Mucosa of descending colon (tissue), 3 donors: Measurements from ENCODE around the gene AGO1. TPM values are rescaled to one million over a fixed set of nuclear protein-coding genes. Genes with fewer than 3 reads are reported as not detected.
"Not testable (repeated sequence)": the region's sequence is repeated elsewhere in the genome, so short reads cannot be mapped to it uniquely, and the experiment has no call there.

Experiments used
- ATAC-seq: fragments of 200-7000 bp; cut with Tn5 transposase; one replicate; pipeline ENCODE4 v1.9.1; 2020; ENCODE audit warnings: mild to moderate bottlenecking, moderate library complexity
- DNase-seq, 3 donors: peaks; one replicate each; pipeline ENCODE4 v3.0.0-alpha.2; 2020
- H3K36me3 ChIP-seq: fragments of 200-600 bp; one replicate; pipeline ENCODE4 v1.8.0; 2021; ENCODE audit warnings: low read depth, mild to moderate bottlenecking
- H3K4me1 ChIP-seq: fragments of 200-600 bp; one replicate; pipeline ENCODE4 v1.8.0; 2021; ENCODE audit warnings: low read depth, mild to moderate bottlenecking
- H3K4me3 ChIP-seq: fragments of 200-600 bp; one replicate; pipeline ENCODE4 v1.8.0; 2021; ENCODE audit warnings: mild to moderate bottlenecking
- H3K9me3 ChIP-seq: fragments of 200-600 bp; one replicate; pipeline ENCODE4 v1.8.0; 2021; ENCODE audit warnings: mild to moderate bottlenecking
- intact Hi-C, 2 donors: fragments of 100-400 bp; cut with DNase I in 1 of 2; cut with micrococcal nuclease in 1 of 2; formaldehyde crosslinking; loops; one replicate each; pipeline versions ENCODE4 v1.11.0 to v1.11.1; 2022; cut with DNase I, micrococcal nuclease
- total RNA-seq, 3 donors: library from RNA; stranded (reverse); fragmentation: NEBNext Ultra II Directional in 2 of 3; extraction: Animal tissue kit (Norgen Biotek cat#: 25700) in 2 of 3; gene quantifications; one replicate each; pipeline versions ENCODE4 v1.2.1 to v1.2.4, GENCODE V29; 2021 to 2023
- TF ChIP-seq, protein P1 (sequence below): fragments of 200-600 bp; IDR thresholded peaks from one replicate; pipeline ENCODE4 v1.8.0; 2022; ENCODE audit warnings: antibody characterized with exemption, mild to moderate bottlenecking
- donor health status: DM: no; HTN: no; CAD: no; lungs with moderate emphysema.
- donor health status: DM: no; HTN: no; CAD: no.
- donor health status: DM: no; HTN: yes; CAD: no.

AGO1 gene
- total RNA-seq, 3 donors from 2014 or later = 28.6 to 32.0 (median 29.4) TPM

DNA sequence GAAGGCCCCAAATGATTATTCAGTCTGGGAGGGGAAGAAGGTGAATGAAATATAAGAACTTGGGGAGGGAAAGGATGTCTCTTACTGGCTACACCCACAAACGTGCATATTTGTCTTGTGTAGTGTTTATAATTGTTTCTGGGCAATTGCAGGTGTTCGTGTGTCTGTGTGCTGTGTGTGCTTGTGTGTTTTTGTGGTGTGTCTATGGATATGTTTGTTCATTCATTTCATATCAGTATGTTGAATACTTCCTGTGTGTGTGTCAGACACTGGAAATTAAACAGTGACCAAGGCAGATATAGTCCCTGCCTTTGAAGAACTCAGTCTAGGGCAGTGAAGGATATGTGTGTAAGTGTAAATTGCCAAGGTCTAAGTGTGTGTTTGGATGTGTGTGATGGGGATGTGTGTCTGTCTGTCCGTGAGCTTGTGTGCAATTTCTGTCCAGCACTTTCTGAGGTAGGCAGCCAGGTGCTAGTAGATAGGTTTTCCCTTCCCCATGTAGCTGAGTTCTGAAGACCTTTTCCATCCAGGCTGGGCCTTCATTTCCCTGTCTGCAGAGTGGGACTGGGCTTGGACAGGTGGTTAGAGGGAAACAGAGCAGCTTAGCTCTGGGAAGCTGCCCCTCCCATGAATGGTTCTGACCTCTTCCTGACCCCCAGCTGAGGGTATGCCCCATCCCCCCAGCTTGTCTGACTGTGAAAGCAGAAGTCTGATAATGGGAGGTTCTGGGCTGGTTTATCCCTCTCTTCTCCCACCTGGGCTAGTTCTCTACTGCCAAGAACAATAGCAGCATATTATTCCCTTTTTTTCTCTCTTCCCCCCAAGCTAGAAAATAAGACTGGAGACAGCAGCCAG lies 3.8 kb downstream of the AGO1 start:
- no peaks in the 10 kb centered on the region for H3K9me3 ChIP-seq
- no peak overlapping the region for H3K4me3 ChIP-seq
- TF ChIP-seq, protein P1, sequence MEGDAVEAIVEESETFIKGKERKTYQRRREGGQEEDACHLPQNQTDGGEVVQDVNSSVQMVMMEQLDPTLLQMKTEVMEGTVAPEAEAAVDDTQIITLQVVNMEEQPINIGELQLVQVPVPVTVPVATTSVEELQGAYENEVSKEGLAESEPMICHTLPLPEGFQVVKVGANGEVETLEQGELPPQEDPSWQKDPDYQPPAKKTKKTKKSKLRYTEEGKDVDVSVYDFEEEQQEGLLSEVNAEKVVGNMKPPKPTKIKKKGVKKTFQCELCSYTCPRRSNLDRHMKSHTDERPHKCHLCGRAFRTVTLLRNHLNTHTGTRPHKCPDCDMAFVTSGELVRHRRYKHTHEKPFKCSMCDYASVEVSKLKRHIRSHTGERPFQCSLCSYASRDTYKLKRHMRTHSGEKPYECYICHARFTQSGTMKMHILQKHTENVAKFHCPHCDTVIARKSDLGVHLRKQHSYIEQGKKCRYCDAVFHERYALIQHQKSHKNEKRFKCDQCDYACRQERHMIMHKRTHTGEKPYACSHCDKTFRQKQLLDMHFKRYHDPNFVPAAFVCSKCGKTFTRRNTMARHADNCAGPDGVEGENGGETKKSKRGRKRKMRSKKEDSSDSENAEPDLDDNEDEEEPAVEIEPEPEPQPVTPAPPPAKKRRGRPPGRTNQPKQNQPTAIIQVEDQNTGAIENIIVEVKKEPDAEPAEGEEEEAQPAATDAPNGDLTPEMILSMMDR = no peak
- DNase-seq = peak in 2 of 3 donors; percentile 16 to 38
- H3K4me1 ChIP-seq = peaks cover 31% of the 10 kb centered on the region
- intact Hi-C loops = no loop called here
- no peaks in the 10 kb centered on the region for H3K36me3 ChIP-seq
- ATAC-seq = peak; percentile 38

DNA sequence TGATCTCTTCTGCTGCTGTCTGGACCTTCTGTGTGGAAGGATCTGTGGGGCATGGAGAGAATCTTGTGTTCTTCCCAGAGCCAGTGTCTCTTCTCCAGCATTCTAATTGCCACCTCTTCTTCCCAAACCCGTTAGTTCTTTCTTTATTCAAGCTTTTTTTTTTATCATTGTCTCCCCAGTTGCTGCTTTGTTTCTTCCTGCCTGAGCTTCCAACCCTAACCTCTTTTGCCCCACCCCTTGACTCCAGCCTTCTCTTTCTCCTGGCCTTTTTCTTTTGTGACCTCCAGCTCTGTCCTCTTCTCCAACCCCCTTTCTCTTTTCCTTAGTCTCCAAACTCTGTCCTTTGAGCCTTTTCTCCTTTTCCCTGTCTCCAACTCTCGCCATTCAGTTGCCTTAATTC lies 4.5 kb downstream of the AGO1 start:
- no peak for ATAC-seq
- peaks cover 31% of the 10 kb centered on the region for H3K4me1 ChIP-seq
- intact Hi-C loops = no loop called here
- no peaks in the 10 kb centered on the region for H3K36me3 ChIP-seq
- no peak overlapping the region for H3K4me3 ChIP-seq
- no peak for DNase-seq
- H3K9me3 ChIP-seq = no peaks in the 10 kb centered on the region
- TF ChIP-seq, protein P1 = no peak

DNA sequence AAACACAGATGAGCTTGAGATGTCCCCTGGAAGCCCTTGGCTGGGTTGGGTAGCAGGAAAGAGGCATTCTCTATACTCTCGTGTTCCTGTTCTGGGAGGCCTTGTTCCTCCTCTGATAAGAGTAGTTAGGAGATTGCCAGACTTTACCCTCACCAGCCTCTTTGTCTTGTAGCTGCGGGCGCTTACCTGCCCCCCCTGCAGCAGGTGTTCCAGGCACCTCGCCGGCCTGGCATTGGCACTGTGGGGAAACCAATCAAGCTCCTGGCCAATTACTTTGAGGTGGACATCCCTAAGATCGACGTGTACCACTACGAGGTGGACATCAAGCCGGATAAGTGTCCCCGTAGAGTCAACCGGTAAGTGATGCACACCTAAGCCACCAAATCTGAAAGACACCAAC lies 5.2 kb downstream of the AGO1 start:
- intact Hi-C loops = no loop called here
- TF ChIP-seq, protein P1 = no peak
- Histone ChIP-seq H3K4me3 (no peak overlapping the region), H3K9me3 (no peaks in the 10 kb centered on the region), H3K36me3 (no peaks in the 10 kb centered on the region), H3K4me1 (peaks cover 31% of the 10 kb centered on the region)
- ATAC-seq = peak; percentile 76
- DNase-seq = peak; percentile 25 to 55 (median 49)

DNA sequence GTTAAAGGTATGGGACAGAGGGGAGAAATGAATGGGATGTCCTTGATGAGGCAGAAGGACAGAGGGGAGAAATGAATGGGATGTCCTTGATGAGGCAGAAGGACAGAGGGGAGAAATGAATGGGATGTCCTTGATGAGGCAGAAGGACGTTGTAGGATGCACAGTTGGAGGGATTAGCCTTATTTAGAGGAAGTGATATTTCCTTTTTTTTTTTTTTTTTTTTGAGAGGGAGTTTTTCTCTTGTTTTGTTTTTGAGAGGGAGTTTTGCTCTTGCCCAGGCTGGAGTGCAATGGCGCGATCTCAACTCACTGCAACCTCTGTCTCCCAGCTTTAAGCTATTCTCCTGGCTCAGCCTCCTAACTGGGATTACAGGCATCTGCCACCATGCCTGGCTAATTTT lies 6.0 kb downstream of the AGO1 start:
- DNase-seq, H3K4me3 ChIP-seq, H3K36me3 ChIP-seq, intact Hi-C loops, H3K9me3 ChIP-seq, ATAC-seq: not testable (repeated sequence)
- H3K4me1 ChIP-seq = peaks cover 28% of the 10 kb centered on the region

DNA sequence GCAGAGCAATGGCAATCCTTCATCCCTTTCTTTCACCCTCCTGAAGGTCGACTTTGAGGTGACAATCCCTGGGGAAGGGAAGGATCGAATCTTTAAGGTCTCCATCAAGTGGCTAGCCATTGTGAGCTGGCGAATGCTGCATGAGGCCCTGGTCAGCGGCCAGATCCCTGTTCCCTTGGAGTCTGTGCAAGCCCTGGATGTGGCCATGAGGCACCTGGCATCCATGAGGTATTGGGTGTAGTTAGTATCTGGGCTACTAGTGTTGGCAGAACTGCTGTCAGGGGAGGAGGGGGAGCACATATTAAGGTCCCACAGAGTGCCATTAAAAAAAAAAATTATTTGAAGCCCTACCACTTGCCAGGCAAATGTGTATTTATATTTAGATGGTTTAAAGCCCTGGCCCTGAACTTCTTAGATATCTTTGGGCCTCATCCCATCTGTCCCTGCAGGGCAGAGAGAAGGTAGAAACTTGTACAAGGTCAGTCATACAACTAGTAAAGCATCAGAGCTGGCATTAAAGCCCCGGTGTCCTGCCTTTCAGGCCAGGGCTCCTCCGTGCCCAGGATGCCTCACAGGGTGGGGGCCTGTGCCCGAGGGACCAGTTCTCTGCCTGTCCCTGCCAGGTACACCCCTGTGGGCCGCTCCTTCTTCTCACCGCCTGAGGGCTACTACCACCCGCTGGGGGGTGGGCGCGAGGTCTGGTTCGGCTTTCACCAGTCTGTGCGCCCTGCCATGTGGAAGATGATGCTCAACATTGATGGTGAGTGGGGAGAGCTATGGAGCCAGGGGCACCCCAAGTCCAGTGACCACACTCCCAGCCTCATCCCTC lies 10.3 kb downstream of the AGO1 start:
- no peak for DNase-seq
- Histone ChIP-seq H3K4me3 (no peak overlapping the region), H3K36me3 (no peaks in the 10 kb centered on the region), H3K4me1 (no peaks in the 10 kb centered on the region), H3K9me3 (no peaks in the 10 kb centered on the region)
- intact Hi-C loops = no loop called here
- ATAC-seq = no peak
- TF ChIP-seq, protein P1 = no peak

DNA sequence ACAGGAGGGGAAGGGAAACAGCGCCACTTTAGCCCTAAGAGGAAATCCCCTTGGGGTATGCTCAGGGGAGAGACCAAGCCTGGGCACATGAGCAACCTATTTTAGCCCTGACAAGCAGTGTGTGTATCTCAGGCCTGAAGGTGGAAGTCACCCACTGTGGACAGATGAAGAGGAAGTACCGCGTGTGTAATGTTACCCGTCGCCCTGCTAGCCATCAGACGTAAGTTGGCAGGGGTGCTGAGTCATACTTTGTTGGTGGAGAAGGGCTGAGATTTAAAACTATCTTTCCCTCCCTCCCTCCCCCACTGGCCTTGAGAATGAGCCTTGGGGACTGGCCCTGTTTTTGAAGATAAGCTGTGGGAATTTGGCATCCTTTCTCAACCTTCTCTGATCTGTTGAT lies 11.2 kb downstream of the AGO1 start:
- TF ChIP-seq, protein P1 = no peak
- no peaks in the 10 kb centered on the region for H3K4me1 ChIP-seq
- H3K9me3 ChIP-seq = no peaks in the 10 kb centered on the region
- no peak overlapping the region for H3K4me3 ChIP-seq
- DNase-seq = no peak
- peak; percentile 61 for ATAC-seq
- intact Hi-C loops = no loop called here
- H3K36me3 ChIP-seq = no peaks in the 10 kb centered on the region
